Choroid plexus epithelial cell (primary cell): ENCODE results near the gene B4GALT2.
A peak's percentile ranks its signal among the peaks of the same experiment; 100 is the strongest.

Experiments
- DNase-seq: peaks from one replicate; pipeline ENCODE4 v3.0.0-alpha.2; 2010; ENCODE audit warnings: low read depth
- H3K4me3 ChIP-seq: 2 replicates; pipeline ENCODE4 v1.5.1; 2011; ENCODE audit warnings: low read depth, mild to moderate bottlenecking, control low read depth, low read length, moderate library complexity
- TF ChIP-seq, protein P1 (sequence below): conservative IDR thresholded peaks from 2 replicates; pipeline ENCODE4 v1.5.1; 2011; ENCODE audit warnings: low read depth, mild to moderate bottlenecking, control low read depth, inconsistent platforms, low read length, moderate library complexity

B4GALT2 gene

GRCh38 chr1:43947874-43948437, 31.1 kb upstream of the B4GALT2 start:
- no peak for DNase-seq
- TF ChIP-seq, protein P1, sequence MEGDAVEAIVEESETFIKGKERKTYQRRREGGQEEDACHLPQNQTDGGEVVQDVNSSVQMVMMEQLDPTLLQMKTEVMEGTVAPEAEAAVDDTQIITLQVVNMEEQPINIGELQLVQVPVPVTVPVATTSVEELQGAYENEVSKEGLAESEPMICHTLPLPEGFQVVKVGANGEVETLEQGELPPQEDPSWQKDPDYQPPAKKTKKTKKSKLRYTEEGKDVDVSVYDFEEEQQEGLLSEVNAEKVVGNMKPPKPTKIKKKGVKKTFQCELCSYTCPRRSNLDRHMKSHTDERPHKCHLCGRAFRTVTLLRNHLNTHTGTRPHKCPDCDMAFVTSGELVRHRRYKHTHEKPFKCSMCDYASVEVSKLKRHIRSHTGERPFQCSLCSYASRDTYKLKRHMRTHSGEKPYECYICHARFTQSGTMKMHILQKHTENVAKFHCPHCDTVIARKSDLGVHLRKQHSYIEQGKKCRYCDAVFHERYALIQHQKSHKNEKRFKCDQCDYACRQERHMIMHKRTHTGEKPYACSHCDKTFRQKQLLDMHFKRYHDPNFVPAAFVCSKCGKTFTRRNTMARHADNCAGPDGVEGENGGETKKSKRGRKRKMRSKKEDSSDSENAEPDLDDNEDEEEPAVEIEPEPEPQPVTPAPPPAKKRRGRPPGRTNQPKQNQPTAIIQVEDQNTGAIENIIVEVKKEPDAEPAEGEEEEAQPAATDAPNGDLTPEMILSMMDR = no peak
- H3K4me3 ChIP-seq = peak overlapping the region; percentile 96

DNA sequence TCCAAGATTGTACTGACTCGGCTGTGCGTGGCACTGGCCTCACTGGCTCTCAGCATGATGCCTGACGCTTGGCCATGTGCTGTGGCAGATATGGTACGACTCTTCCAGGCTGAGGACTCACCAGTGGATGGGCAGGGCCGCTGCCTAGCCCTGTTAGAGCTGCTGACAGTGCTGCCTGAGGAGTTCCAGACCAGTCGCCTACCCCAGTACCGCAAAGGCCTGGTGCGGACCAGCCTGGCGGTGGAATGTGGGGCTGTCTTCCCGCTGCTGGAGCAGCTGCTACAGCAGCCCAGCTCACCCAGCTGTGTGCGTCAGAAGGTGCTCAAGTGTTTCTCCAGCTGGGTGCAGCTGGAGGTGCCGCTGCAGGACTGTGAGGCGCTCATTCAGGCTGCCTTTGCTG, 29.3 kb upstream of the B4GALT2 start:
- TF ChIP-seq, protein P1 = no peak
- H3K4me3 ChIP-seq = no peak overlapping the region
- no peak for DNase-seq

- H3K4me3 ChIP-seq = no peak overlapping the region
- TF ChIP-seq, protein P1 = no peak
- no peak for DNase-seq
Observed at GRCh38 chr1:43951021-43951985, 27.7 kb upstream of the B4GALT2 start.

GRCh38 chr1:43952731-43953346, 26.2 kb upstream of the B4GALT2 start:
- TF ChIP-seq, protein P1 = no peak
- no peak for DNase-seq
- no peak overlapping the region for H3K4me3 ChIP-seq

- no peak for DNase-seq
- no peak overlapping the region for H3K4me3 ChIP-seq
- TF ChIP-seq, protein P1 = no peak
Observed at GRCh38 chr1:43953361-43953760, 25.6 kb upstream of the B4GALT2 start.

DNA sequence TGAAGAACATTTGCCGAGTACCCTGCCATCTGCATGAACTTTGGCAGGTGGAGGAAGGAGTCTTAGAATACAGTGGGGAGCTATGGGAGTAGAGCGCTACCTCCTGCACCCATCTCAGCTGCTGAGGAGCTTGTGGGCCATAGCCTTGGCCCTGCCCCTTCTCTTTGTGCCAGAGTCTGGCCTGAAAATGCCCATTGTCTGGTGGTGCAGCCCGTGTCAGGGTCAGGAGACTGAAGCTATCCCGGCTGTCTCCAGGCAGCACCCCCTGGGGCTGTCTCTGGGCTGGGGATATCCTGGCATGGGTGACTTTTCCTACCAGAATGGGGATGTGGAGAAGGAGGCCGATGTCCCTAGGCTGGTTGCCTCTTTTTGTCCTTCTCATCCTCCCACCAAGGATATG, 25.0 kb upstream of the B4GALT2 start:
- H3K4me3 ChIP-seq = no peak overlapping the region
- DNase-seq = no peak
- TF ChIP-seq, protein P1 = no peak
